Ascending aorta (tissue), 2 donors: ENCODE measurements around the gene MRPL55. TPM values are rescaled to one million over a fixed set of nuclear protein-coding genes. Genes with fewer than 3 reads are reported as not detected.
A peak's percentile ranks its signal among the peaks of the same experiment; 100 is the strongest.

ENCODE experiments used
- DNase-seq, 2 donors: peaks; one replicate each; pipeline ENCODE4 v3.0.0-alpha.2; 2019; ENCODE audit warnings: low spot score in 2 of 2
- H3K27ac ChIP-seq, 2 donors: fragments of 200-600 bp; sonication (generic); one replicate each; pipeline ENCODE4 v1.5.1; 2016 to 2017; ENCODE audit warnings: mild to moderate bottlenecking in 1 of 2
- H3K27me3 ChIP-seq: fragments of 200-600 bp; sonication (generic); one replicate; pipeline ENCODE4 v1.5.1; 2017
- H3K36me3 ChIP-seq, 2 donors: fragments of 200-600 bp; sonication (generic); one replicate each; pipeline ENCODE4 v1.5.1; 2016
- H3K4me1 ChIP-seq, 2 donors: fragments of 200-600 bp; sonication (generic); one replicate each; pipeline ENCODE4 v1.5.1; 2016 to 2017; ENCODE audit warnings: mild to moderate bottlenecking in 1 of 2
- H3K4me3 ChIP-seq, 2 donors: fragments of 200-600 bp; sonication (generic); one replicate each; pipeline ENCODE4 v1.5.1; 2016 to 2017; ENCODE audit warnings: mild to moderate bottlenecking in 1 of 2
- H3K9me3 ChIP-seq, 2 donors: fragments of 200-600 bp; sonication (generic); one replicate each; pipeline ENCODE4 v1.5.1; 2016
- CTCF ChIP-seq, 3 experiments: fragments of 200-600 bp in 2 of 3; fragments of 450-650 bp in 1 of 3; sonication (generic) in 2 of 3; IDR thresholded peaks; one replicate each; pipeline ENCODE4 v1.5.1; 2016 to 2019; ENCODE audit warnings: antibody characterized with exemption in 3 of 3, mild to moderate bottlenecking in 1 of 3, moderate library complexity in 1 of 3
- intact Hi-C: fragments of 100-400 bp; cut with DNase I; formaldehyde crosslinking; loops from one replicate; pipeline ENCODE4 v1.15.1; 2023
- total RNA-seq: library from RNA; depleted of rRNA; stranded (reverse); fragments of >200 nt; gene quantifications from one replicate; pipeline ENCODE4 v1.1.0, GENCODE V29; 2016

MRPL55 gene
- total RNA-seq, 1 donor from 2014 or later, result 23.6 TPM

GRCh38 chr1:228151180-228151925 lies 42.3 kb upstream of the MRPL55 start:
- TF ChIP-seq CTCF (IDR thresholded peaks at IDR 0.05), result no peak
- Histone ChIP-seq H3K36me3 (peaks cover 22 to 23% of the 10 kb centered on the region in 2 donors), H3K4me3 (no peak overlapping the region), H3K9me3 (no peaks in the 10 kb centered on the region), H3K4me1 (peaks cover 8 to 30% of the 10 kb centered on the region in 2 donors), H3K27me3 (no peaks in the 10 kb centered on the region), H3K27ac (peak overlapping the region; percentile 81 to 93)
- DNase-seq, result no peak
- intact Hi-C loops, result no loop called here

GRCh38 chr1:228150461-228151179 lies 41.5 kb upstream of the MRPL55 start:
- no peak for TF ChIP-seq CTCF (IDR thresholded peaks at IDR 0.05)
- H3K27ac ChIP-seq, result peak overlapping the region; percentile 81 to 93
- H3K36me3 ChIP-seq, result peaks cover 22 to 30% of the 10 kb centered on the region in 2 donors
- DNase-seq, result no peak
- H3K27me3 ChIP-seq, result no peaks in the 10 kb centered on the region
- peaks cover 8 to 30% of the 10 kb centered on the region in 2 donors for H3K4me1 ChIP-seq
- H3K9me3 ChIP-seq, result no peaks in the 10 kb centered on the region
- intact Hi-C loops, result no loop called here
- peak overlapping the region in 1 of 2 donors; percentile 34 for H3K4me3 ChIP-seq

GRCh38 chr1:228150120-228150460 lies 41.0 kb upstream of the MRPL55 start:
- intact Hi-C loops, result no loop called here
- Histone ChIP-seq H3K4me1 (peaks cover 8 to 30% of the 10 kb centered on the region in 2 donors), H3K4me3 (peak overlapping the region in 1 of 2 donors; percentile 34), H3K27ac (peak overlapping the region; percentile 81 to 93), H3K9me3 (no peaks in the 10 kb centered on the region), H3K36me3 (peaks cover 22 to 35% of the 10 kb centered on the region in 2 donors), H3K27me3 (no peaks in the 10 kb centered on the region)
- TF ChIP-seq CTCF (IDR thresholded peaks at IDR 0.05), result no peak
- no peak for DNase-seq

GRCh38 chr1:228149406-228150119 lies 40.5 kb upstream of the MRPL55 start, which contains the start of gene GJC2:
GJC2 (plus strand) TSS chr1:228149930; CDS start chr1:228157759, 7,829 bp downstream.
- peak within 1 kb of the TSS in 1 of 2 donors; percentile 34 for H3K4me3 ChIP-seq
- peak within 1 kb of the TSS; percentile 81 to 93 for H3K27ac ChIP-seq
- TF ChIP-seq CTCF (IDR thresholded peaks at IDR 0.05), result no peak
- H3K4me1 ChIP-seq, result peaks cover 8 to 31% of the 10 kb centered on the region in 2 donors
- intact Hi-C loops, result loop anchor here (1.0 kb wide), 2 partner anchors 9 to 16 kb away; partner anchors contain the start of genes GUK1 and IBA57
- no peaks in the 10 kb centered on the region for H3K9me3 ChIP-seq
- no peak for DNase-seq
- H3K36me3 ChIP-seq, result peaks cover 22 to 35% of the 10 kb centered on the region in 2 donors
- H3K27me3 ChIP-seq, result no peaks in the 10 kb centered on the region

GRCh38 chr1:228148935-228149405 lies 39.9 kb upstream of the MRPL55 start:
- DNase-seq, result no peak
- Histone ChIP-seq H3K4me1 (peaks cover 8 to 37% of the 10 kb centered on the region in 2 donors), H3K36me3 (peaks cover 22 to 35% of the 10 kb centered on the region in 2 donors), H3K4me3 (no peak overlapping the region), H3K27ac (peak overlapping the region; percentile 81 to 93), H3K27me3 (no peaks in the 10 kb centered on the region), H3K9me3 (no peaks in the 10 kb centered on the region)
- TF ChIP-seq CTCF (IDR thresholded peaks at IDR 0.05), result no peak
- intact Hi-C loops, result loop anchor here (1.0 kb wide), 2 partner anchors 9 to 16 kb away; partner anchors contain the start of genes GUK1 and IBA57
